Measurements from ENCODE around the gene NPFF. TPM values are rescaled to one million over a fixed set of nuclear protein-coding genes. Genes with fewer than 3 reads are reported as not detected.

NPFF gene
- total RNA-seq, 3 donors from 2014 or later (not counting 1 experiment from before 2014, with no cell fraction given): not detected

DNA sequence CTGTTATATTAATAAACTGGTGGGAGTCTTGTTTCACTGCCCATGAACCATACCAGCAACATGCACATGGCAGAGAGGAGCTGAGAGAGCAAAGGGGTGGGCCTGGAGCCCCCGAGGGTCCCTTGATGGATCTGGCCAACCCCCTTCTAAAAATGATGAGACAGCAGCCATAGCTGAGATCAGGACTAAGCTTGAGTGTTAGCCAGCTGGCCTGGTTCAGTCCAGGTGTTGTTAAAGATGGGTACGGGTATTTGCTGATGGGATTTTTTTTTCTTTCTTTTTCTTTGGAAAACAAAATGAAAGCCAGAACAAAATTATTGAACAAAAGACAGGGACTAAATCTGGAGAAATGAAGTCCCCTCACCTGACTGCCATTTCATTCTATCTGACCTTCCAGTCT is 39.4 kb downstream of the NPFF start:
- Histone ChIP-seq H3K27ac (ENCODE audit: low read length) (no peak overlapping the region), H3K36me3 (ENCODE audit: control insufficient read depth, insufficient read depth, low read length) (peaks cover 94% of the 10 kb centered on the region), H3K4me3 (ENCODE audit: low read length) (no peak overlapping the region), H3K4me1 (ENCODE audit: control insufficient read depth, insufficient read depth, low read length) (no peaks in the 10 kb centered on the region), H3K27me3 (ENCODE audit: control insufficient read depth, insufficient read depth, low read length) (no peaks in the 10 kb centered on the region), H3K9me3 (ENCODE audit: control insufficient read depth, insufficient read depth, low read length) (no peaks in the 10 kb centered on the region)
- Mint-ChIP-seq H3K36me3 (peaks cover 47% of the 10 kb centered on the region), H3K4me3 (no peak overlapping the region), H3K9me3 (no peaks in the 10 kb centered on the region), H3K27me3 (ENCODE audit: low read depth in 2 of 2) (no peaks in the 10 kb centered on the region), H3K27ac (peak overlapping the region in 1 of 2 donors; percentile 67), H3K4me1 (peaks cover 35 to 42% of the 10 kb centered on the region in 2 donors)
- ATAC-seq (no peak), DNase-seq (no peak)
- 100% methylated on average over 2 of the region's 2 CpGs for WGBS (ENCODE audit: insufficient coverage)
- TF ChIP-seq, protein P1, sequence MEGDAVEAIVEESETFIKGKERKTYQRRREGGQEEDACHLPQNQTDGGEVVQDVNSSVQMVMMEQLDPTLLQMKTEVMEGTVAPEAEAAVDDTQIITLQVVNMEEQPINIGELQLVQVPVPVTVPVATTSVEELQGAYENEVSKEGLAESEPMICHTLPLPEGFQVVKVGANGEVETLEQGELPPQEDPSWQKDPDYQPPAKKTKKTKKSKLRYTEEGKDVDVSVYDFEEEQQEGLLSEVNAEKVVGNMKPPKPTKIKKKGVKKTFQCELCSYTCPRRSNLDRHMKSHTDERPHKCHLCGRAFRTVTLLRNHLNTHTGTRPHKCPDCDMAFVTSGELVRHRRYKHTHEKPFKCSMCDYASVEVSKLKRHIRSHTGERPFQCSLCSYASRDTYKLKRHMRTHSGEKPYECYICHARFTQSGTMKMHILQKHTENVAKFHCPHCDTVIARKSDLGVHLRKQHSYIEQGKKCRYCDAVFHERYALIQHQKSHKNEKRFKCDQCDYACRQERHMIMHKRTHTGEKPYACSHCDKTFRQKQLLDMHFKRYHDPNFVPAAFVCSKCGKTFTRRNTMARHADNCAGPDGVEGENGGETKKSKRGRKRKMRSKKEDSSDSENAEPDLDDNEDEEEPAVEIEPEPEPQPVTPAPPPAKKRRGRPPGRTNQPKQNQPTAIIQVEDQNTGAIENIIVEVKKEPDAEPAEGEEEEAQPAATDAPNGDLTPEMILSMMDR (IDR thresholded peaks at IDR 0.05): no peak
- intact Hi-C loops (cut with micrococcal nuclease): no loop called here

DNA sequence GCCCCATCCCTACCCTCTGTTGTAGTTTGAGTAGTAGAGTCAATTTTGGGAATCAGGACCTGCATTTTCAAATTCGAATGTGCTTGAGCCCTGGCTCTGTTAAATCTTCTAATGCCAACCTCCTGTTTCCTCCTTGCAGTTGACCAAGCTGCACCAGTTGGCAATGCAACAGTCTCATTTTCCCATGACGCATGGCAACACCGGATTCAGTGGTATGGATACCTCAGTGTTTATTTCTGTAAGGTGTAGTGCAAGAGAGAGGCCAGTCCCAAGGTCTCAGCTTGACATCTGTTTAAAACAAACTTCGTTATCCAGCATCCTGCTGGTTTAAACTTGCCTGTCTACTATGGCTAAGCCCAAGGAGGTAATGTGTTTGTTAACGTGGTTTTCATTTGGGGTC is 40.2 kb downstream of the NPFF start:
- Histone ChIP-seq H3K9me3 (ENCODE audit: control insufficient read depth, insufficient read depth, low read length) (no peaks in the 10 kb centered on the region), H3K4me3 (ENCODE audit: low read length) (no peak overlapping the region), H3K27me3 (ENCODE audit: control insufficient read depth, insufficient read depth, low read length) (no peaks in the 10 kb centered on the region), H3K27ac (ENCODE audit: low read length) (no peak overlapping the region), H3K36me3 (ENCODE audit: control insufficient read depth, insufficient read depth, low read length) (peaks cover 94% of the 10 kb centered on the region), H3K4me1 (ENCODE audit: control insufficient read depth, insufficient read depth, low read length) (no peaks in the 10 kb centered on the region)
- Mint-ChIP-seq H3K9me3 (no peaks in the 10 kb centered on the region), H3K27me3 (ENCODE audit: low read depth in 2 of 2) (no peaks in the 10 kb centered on the region), H3K4me3 (no peak overlapping the region), H3K4me1 (peaks cover 32 to 35% of the 10 kb centered on the region in 2 donors), H3K36me3 (peaks cover 42% of the 10 kb centered on the region), H3K27ac (peak overlapping the region in 1 of 2 donors; percentile 48)
- ATAC-seq (no peak), DNase-seq (no peak)
- TF ChIP-seq, protein P1 (IDR thresholded peaks at IDR 0.05): no peak
- WGBS (ENCODE audit: insufficient coverage): 92% methylated on average over 5 of the region's 5 CpGs
- intact Hi-C loops (cut with micrococcal nuclease): no loop called here

DNA sequence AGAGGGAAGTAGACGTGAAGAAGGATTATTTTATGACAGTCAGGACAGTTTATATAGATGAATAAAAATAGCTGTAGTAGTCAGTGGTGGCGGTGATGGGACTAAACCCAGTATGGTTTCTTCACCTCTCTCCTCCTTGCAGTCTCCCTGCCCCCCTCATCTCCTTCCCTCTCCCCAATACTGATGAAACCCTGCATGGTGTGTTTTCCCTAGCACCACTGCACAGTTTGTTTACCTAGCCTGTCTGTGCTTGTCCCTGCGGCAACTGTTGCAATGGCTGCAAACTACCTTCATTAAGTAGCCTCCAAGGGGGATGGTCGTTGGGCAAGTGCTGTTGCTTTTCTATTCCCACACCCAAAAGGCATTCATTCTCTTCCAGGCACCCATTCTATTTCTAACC is 40.6 kb downstream of the NPFF start:
- WGBS (ENCODE audit: insufficient coverage): 94% methylated on average over 4 of the region's 4 CpGs
- Histone ChIP-seq H3K36me3 (ENCODE audit: control insufficient read depth, insufficient read depth, low read length) (peaks cover 94% of the 10 kb centered on the region), H3K4me1 (ENCODE audit: control insufficient read depth, insufficient read depth, low read length) (no peaks in the 10 kb centered on the region), H3K27ac (ENCODE audit: low read length) (no peak overlapping the region), H3K27me3 (ENCODE audit: control insufficient read depth, insufficient read depth, low read length) (no peaks in the 10 kb centered on the region), H3K9me3 (ENCODE audit: control insufficient read depth, insufficient read depth, low read length) (no peaks in the 10 kb centered on the region), H3K4me3 (ENCODE audit: low read length) (no peak overlapping the region)
- Mint-ChIP-seq H3K4me3 (no peak overlapping the region), H3K4me1 (peaks cover 27 to 31% of the 10 kb centered on the region in 2 donors), H3K27ac (peak overlapping the region in 1 of 2 donors; percentile 48), H3K9me3 (no peaks in the 10 kb centered on the region), H3K27me3 (ENCODE audit: low read depth in 2 of 2) (no peaks in the 10 kb centered on the region), H3K36me3 (peaks cover 38% of the 10 kb centered on the region)
- no peak for ATAC-seq
- no peak for DNase-seq
- TF ChIP-seq, protein P1 (IDR thresholded peaks at IDR 0.05): no peak
- intact Hi-C loops (cut with micrococcal nuclease): no loop called here

DNA sequence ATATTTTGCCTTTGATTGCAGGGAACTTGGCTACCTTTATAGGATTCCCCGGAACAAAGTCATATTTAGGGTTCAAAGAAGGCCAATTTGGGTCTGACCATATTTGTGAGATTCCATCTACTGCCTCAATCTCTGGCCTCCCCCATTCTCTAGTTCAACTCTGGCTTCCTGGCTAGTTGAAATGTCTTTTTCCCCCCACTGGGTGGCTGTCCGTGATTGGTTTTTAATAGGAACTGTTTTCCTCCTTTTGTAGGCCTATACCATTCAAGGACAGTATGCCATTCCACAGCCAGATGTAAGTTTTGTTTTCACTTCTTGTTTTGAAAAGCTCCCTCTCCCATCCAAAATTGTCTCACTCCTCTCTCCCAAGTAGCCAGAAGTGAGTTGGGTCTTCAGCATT is 41.6 kb downstream of the NPFF start:
- TF ChIP-seq, protein P1 (IDR thresholded peaks at IDR 0.05): no peak
- peaks cover 31 to 35% of the 10 kb centered on the region in 2 donors for H3K4me1 Mint-ChIP-seq
- Histone ChIP-seq H3K27me3 (ENCODE audit: control insufficient read depth, insufficient read depth, low read length) (no peaks in the 10 kb centered on the region), H3K36me3 (ENCODE audit: control insufficient read depth, insufficient read depth, low read length) (peaks cover 97% of the 10 kb centered on the region), H3K4me1 (ENCODE audit: control insufficient read depth, insufficient read depth, low read length) (no peaks in the 10 kb centered on the region), H3K9me3 (ENCODE audit: control insufficient read depth, insufficient read depth, low read length) (no peaks in the 10 kb centered on the region), H3K27ac (ENCODE audit: low read length) (no peak overlapping the region), H3K4me3 (ENCODE audit: low read length) (no peak overlapping the region)
- no peaks in the 10 kb centered on the region for H3K9me3 Mint-ChIP-seq
- intact Hi-C loops (cut with micrococcal nuclease): no loop called here
- 91% methylated on average over 2 of the region's 2 CpGs for WGBS (ENCODE audit: insufficient coverage)
- H3K4me3 Mint-ChIP-seq: no peak overlapping the region
- DNase-seq (no peak), ATAC-seq (no peak)
- peak overlapping the region; percentile 48 to 64 for H3K27ac Mint-ChIP-seq
- H3K27me3 Mint-ChIP-seq (ENCODE audit: low read depth in 2 of 2): no peaks in the 10 kb centered on the region
- H3K36me3 Mint-ChIP-seq: peaks cover 41% of the 10 kb centered on the region

Data from natural killer cell (primary cell).